T47D (cell line): ENCODE measurements around the gene IL21R.

Source experiments
- DNase-seq, 2 experiments: peaks; one replicate each; pipeline versions ENCODE4 v3.0.0 to v3.0.0-alpha.2; 2011 to 2012; ENCODE audit warnings: low read depth in 1 of 2, low spot score in 1 of 2
- JUND ChIP-seq: IDR thresholded peaks from 2 replicates; pipeline ENCODE4 v1.6.1; 2012; ENCODE audit warnings: low read depth
- in situ Hi-C: cut with HindIII; loops from 2 replicates; pipeline ENCODE4 v1.10.0; 2016; ENCODE audit warnings: low sequenced_read_pairs, low pct_unique_long_range_greater_than_20kb

The IL21R gene

GRCh38 chr16:27401768-27402568, at the start of gene IL21R:
IL21R (plus strand) TSS chr16:27402174; CDS start chr16:27430072, 27,898 bp downstream.
- DNase-seq = peak in 1 of 2 experiments; percentile 25
- no peak for TF ChIP-seq JUND
- in situ Hi-C loops = no loop called here

GRCh38 chr16:27353853-27354252, 48.1 kb upstream of the IL21R start:
- TF ChIP-seq JUND = no peak
- DNase-seq = no peak
- in situ Hi-C loops = no loop called here

GRCh38 chr16:27355610-27356009, 46.4 kb upstream of the IL21R start:
- DNase-seq = peak in 1 of 2 experiments; percentile 46
- in situ Hi-C loops = no loop called here

GRCh38 chr16:27356794-27357193, 45.2 kb upstream of the IL21R start:
- TF ChIP-seq JUND = no peak
- no peak for DNase-seq
- in situ Hi-C loops = no loop called here

More at GRCh38 chr16:27355610-27356009, 46.4 kb upstream of the IL21R start:
- TF ChIP-seq JUND = no peak

DNA sequence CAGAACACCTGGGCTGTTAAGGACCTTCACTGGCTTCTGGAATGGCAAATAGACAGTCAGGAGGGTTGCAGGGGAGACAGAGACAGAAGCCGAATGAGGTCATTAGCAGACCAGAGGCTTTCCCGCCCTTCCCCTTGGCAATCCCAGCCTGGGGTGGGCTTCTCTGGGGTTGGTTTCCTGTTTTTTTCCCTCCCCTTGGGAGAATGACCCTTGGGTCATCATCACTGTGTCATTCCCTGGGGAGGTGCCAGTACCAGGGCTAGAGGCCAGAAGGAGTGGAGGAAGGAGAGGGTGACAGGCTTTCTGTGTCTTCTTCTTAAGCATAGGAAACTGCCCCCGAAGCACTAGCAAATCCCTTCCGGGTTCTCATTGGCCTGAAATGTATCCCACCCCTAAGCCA, 42.9 kb upstream of the IL21R start:
- DNase-seq = no peak
- TF ChIP-seq JUND = no peak
- in situ Hi-C loops = no loop called here

- in situ Hi-C loops = no loop called here
- no peak for TF ChIP-seq JUND
- no peak for DNase-seq
Measured at GRCh38 chr16:27359615-27360014, 42.4 kb upstream of the IL21R start.

- TF ChIP-seq JUND = no peak
- DNase-seq = no peak
- in situ Hi-C loops = no loop called here
Measured at GRCh38 chr16:27361987-27362386, 40.0 kb upstream of the IL21R start.

- TF ChIP-seq JUND = no peak
- no peak for DNase-seq
- in situ Hi-C loops = no loop called here
Measured at GRCh38 chr16:27362570-27363245, 39.3 kb upstream of the IL21R start.

GRCh38 chr16:27363246-27363632, 38.7 kb upstream of the IL21R start:
- in situ Hi-C loops = no loop called here
- TF ChIP-seq JUND = no peak
- DNase-seq = no peak

DNA sequence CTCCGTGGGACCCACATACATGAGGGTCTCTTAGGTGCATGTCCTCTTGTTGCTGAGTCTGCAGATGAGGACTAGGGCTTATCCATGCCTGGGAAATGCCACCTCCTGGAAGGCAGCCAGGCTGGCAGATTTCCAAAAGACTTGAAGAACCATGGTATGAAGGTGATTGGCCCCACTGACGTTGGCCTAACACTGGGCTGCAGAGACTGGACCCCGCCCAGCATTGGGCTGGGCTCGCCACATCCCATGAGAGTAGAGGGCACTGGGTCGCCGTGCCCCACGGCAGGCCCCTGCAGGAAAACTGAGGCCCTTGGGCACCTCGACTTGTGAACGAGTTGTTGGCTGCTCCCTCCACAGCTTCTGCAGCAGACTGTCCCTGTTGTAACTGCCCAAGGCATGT, 38.2 kb upstream of the IL21R start:
- DNase-seq = peak in 1 of 2 experiments; percentile 72
- no peak for TF ChIP-seq JUND
- in situ Hi-C loops = no loop called here

GRCh38 chr16:27364493-27365141, 37.4 kb upstream of the IL21R start:
- in situ Hi-C loops = no loop called here
- DNase-seq = peak in 1 of 2 experiments; percentile 74
- TF ChIP-seq JUND = no peak

GRCh38 chr16:27365142-27366089, 36.6 kb upstream of the IL21R start:
- no peak for TF ChIP-seq JUND
- DNase-seq = no peak

More at GRCh38 chr16:27365142-27366089, 36.6 kb upstream of the IL21R start:
- in situ Hi-C loops = no loop called here
